ENCODE data around the gene AKAP6.

- TF ChIP-seq CTCF (IDR thresholded peaks at IDR 0.05; ENCODE audit: low read depth, low read length, poor library complexity, severe bottlenecking) (no peak), EZH2phosphoT487 (IDR thresholded peaks at IDR 0.05; ENCODE audit: borderline replicate concordance, low read length) (no peak)
Measured at GRCh38 chr14:32594766-32595165, 265.7 kb downstream of the AKAP6 start.
